ENCODE measurements around the gene SPINT1. TPM values are rescaled to one million over a fixed set of nuclear protein-coding genes. Genes with fewer than 3 reads are reported as not detected.

SPINT1 gene
- total RNA-seq, 4 donors from 2014 or later: 285 to 729 (median 580) TPM

DNA sequence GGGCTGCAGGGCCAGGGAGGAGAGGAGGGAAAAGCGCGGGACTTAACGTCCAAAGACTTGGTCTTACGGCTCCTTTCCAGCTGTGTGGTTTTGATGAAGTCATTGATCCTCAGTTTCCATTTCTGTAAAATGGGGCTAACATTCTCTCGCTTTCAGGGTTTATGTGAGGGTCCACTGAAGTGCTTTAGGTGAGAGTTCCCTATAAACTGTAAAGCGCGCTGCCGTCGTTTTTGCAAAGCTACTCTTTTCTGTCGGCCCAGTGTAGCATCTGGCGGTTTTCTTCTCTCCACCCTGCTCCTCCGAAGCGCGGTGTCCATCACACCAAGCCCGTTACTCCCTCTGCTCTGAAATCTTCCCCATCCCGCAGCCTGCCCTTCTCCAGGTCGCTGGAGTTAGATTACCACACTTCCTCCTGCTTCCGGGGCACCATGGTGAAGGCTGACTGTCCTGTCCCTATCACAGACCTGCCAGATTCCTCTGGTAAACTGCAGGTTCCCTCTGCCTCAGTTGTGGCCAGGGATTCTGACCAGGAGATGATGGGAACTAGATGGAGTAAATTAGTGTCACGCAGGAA, 35.9 kb upstream of the SPINT1 start:
- Histone ChIP-seq H3K9me3 (no peaks in the 10 kb centered on the region), H3K27me3 (no peaks in the 10 kb centered on the region), H3K4me3 (peak overlapping the region; percentile 62 to 95 (median 92)), H3K4me1 (peaks cover 5 to 42% (median 21%) of the 10 kb centered on the region in 4 donors), H3K27ac (peak overlapping the region; percentile 96 to 99 (median 98)), H3K36me3 (no peaks in the 10 kb centered on the region)
- TF ChIP-seq, protein P1, sequence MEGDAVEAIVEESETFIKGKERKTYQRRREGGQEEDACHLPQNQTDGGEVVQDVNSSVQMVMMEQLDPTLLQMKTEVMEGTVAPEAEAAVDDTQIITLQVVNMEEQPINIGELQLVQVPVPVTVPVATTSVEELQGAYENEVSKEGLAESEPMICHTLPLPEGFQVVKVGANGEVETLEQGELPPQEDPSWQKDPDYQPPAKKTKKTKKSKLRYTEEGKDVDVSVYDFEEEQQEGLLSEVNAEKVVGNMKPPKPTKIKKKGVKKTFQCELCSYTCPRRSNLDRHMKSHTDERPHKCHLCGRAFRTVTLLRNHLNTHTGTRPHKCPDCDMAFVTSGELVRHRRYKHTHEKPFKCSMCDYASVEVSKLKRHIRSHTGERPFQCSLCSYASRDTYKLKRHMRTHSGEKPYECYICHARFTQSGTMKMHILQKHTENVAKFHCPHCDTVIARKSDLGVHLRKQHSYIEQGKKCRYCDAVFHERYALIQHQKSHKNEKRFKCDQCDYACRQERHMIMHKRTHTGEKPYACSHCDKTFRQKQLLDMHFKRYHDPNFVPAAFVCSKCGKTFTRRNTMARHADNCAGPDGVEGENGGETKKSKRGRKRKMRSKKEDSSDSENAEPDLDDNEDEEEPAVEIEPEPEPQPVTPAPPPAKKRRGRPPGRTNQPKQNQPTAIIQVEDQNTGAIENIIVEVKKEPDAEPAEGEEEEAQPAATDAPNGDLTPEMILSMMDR (IDR thresholded peaks at IDR 0.05): no peak
- no peak for TF ChIP-seq EP300 (IDR thresholded peaks at IDR 0.05; ENCODE audit: low read depth)
- no peak for TF ChIP-seq POLR2AphosphoS5 (IDR thresholded peaks at IDR 0.05)
- TF ChIP-seq POLR2A (IDR thresholded peaks at IDR 0.05): no peak
- DNase-seq: no peak
- in situ Hi-C loops (cut with MboI; ENCODE audit: low pct_ligation_motif_present in 1 of 4, low pct_unique_long_range_greater_than_20kb in 1 of 4, low sequenced_read_pairs in 3 of 4) (no loop called here), intact Hi-C loops (cut with DNase I; ENCODE audit: low total_unique reads) (loop anchor here (2.0 kb wide), 1 partner anchor 53 kb away; the partner anchor contains the start of gene RMDN3)
- 9 to 12% methylated on average over 12 to 19 of the region's 19 CpGs for WGBS, 2 donors (ENCODE audit: low coverage in 1 of 2)

DNA sequence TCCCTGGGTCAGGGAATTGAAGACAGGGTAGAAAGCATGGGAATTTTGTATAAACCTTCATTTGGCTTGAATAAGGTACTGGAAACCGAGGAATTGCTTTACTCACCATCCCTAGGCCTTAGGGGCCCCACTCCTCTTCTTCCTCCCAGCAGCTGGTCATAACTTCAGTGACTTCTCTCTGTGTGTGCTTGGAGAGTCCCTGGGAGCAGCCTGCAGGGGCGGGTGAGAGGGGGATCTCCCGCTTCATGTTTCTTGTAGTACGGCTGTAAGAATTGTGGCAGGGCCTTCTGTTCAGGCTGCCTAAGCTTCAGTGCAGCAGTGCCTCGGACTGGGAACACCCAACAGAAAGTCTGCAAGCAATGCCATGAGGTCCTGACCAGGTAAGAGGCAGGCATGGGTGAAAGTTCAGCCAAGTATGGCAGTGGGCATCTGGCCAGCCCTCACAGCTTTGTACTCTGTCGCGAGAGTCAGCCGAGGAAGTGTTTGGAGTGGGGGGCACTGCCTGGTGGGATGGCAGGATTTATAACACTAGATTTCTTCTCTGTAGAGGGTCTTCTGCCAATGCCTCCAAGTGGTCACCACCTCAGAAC, 34.9 kb upstream of the SPINT1 start:
- Histone ChIP-seq H3K9me3 (no peaks in the 10 kb centered on the region), H3K36me3 (no peaks in the 10 kb centered on the region), H3K27me3 (no peaks in the 10 kb centered on the region), H3K27ac (no peak overlapping the region), H3K4me1 (peaks cover 5 to 38% (median 21%) of the 10 kb centered on the region in 4 donors), H3K4me3 (no peak overlapping the region)
- no peak for DNase-seq
- 64% methylated on average over 8 of the region's 8 CpGs; no CpG with 5 or more reads in 1 of the 2 donors for WGBS, 2 donors (ENCODE audit: low coverage in 1 of 2)
- intact Hi-C loops (cut with DNase I; ENCODE audit: low total_unique reads): no loop called here
- TF ChIP-seq, protein P1 (IDR thresholded peaks at IDR 0.05): no peak
- in situ Hi-C loops (cut with MboI; ENCODE audit: low pct_ligation_motif_present in 1 of 4, low pct_unique_long_range_greater_than_20kb in 1 of 4, low sequenced_read_pairs in 3 of 4): no loop called here

DNA sequence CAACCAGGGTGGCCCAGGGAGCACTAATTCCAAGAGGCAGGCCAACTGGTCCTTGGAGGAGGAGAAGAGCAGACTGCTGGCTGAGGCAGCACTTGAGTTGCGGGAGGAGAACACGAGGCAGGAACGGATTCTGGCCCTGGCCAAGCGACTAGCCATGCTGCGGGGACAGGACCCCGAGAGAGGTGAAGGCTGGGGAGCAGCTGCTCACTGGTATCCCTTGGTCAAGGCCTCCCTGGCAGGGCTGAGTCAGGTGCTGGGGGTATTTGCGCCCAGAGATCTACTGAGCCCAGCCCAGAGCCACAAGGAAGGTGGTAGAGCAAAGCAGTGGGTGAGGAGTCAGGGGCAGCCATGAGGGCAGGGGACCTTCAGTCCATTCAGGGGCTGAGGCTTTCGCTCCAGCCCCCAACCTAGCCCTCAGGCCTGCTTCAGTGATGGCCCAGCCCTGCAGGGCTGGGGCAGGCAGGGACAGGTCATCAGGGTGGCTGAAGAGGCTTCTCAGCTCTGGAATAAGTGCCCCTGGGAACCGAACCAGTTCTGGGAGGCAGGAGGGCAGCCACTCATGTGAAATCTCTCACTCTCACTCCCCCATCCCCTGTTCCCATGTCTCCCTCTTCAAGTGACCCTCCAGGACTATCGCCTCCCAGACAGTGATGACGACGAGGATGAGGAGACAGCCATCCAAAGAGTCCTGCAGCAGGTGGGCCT, 31.0 kb upstream of the SPINT1 start:
- Histone ChIP-seq H3K4me3 (no peak overlapping the region), H3K27me3 (no peaks in the 10 kb centered on the region), H3K4me1 (peaks cover 0 to 12% (median 10%) of the 10 kb centered on the region in 4 donors), H3K9me3 (no peaks in the 10 kb centered on the region), H3K27ac (no peak overlapping the region), H3K36me3 (peaks cover 0 to 10% (median 4%) of the 10 kb centered on the region in 4 donors)
- 92% methylated on average over 9 of the region's 12 CpGs; no CpG with 5 or more reads in 1 of the 2 donors for WGBS, 2 donors (ENCODE audit: low coverage in 1 of 2)
- TF ChIP-seq POLR2AphosphoS5 (IDR thresholded peaks at IDR 0.05) (no peak), POLR2A (IDR thresholded peaks at IDR 0.05) (no peak), EP300 (IDR thresholded peaks at IDR 0.05; ENCODE audit: low read depth) (no peak)
- TF ChIP-seq, protein P1 (IDR thresholded peaks at IDR 0.05): no peak
- intact Hi-C loops (cut with DNase I; ENCODE audit: low total_unique reads) (no loop called here), in situ Hi-C loops (cut with MboI; ENCODE audit: low pct_ligation_motif_present in 1 of 4, low pct_unique_long_range_greater_than_20kb in 1 of 4, low sequenced_read_pairs in 3 of 4) (no loop called here)
- DNase-seq: no peak

DNA sequence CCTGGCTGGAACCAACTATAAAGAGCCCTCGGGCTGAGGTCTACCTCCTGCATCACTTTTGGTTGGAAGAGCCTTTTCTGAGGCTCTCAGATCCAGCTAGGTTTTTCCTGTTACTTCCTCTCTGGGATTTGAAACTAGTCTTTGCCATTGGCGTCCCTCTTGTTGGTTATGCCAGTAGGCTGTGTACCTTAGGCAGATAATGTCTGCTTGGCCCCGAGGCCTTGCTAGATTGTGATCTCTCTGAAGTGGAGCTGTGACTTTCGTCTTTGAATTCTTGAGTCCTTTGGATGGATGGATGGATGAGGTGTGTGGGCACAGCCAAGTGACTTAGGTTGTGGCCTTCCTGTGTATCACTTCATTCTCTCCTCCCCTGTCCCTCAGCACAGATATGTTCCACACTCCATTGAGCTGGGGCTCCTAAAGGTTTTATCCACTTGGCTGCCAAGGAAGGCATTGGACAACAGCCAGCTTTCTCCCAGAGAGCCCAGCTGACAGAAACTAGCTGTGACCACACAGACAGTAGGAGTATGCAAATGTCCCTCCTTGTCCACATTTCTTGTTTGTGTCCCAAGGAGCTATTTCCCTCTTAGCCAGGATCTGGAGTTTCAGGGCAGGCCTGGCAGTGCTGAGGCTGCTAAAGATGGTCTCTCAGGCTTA, 28.7 kb upstream of the SPINT1 start:
- no peak overlapping the region for H3K27ac ChIP-seq
- 91% methylated on average over 4 of the region's 4 CpGs; no CpG with 5 or more reads in 1 of the 2 donors for WGBS, 2 donors (ENCODE audit: low coverage in 1 of 2)
- in situ Hi-C loops (cut with MboI; ENCODE audit: low pct_ligation_motif_present in 1 of 4, low pct_unique_long_range_greater_than_20kb in 1 of 4, low sequenced_read_pairs in 3 of 4): no loop called here
- TF ChIP-seq, protein P1 (IDR thresholded peaks at IDR 0.05): no peak
- no peak for TF ChIP-seq POLR2A (IDR thresholded peaks at IDR 0.05)
- TF ChIP-seq EP300 (IDR thresholded peaks at IDR 0.05; ENCODE audit: low read depth): no peak
- no peak for TF ChIP-seq POLR2AphosphoS5 (IDR thresholded peaks at IDR 0.05)
- no peak overlapping the region for H3K4me3 ChIP-seq
- DNase-seq: no peak
- peaks cover 0 to 10% (median 4%) of the 10 kb centered on the region in 4 donors for H3K36me3 ChIP-seq
- no peaks in the 10 kb centered on the region for H3K27me3 ChIP-seq
- H3K9me3 ChIP-seq: no peaks in the 10 kb centered on the region
- no peaks in the 10 kb centered on the region for H3K4me1 ChIP-seq
- intact Hi-C loops (cut with DNase I; ENCODE audit: low total_unique reads): no loop called here

Data from transverse colon (tissue), 4 donors.